Activated naive CD8-positive, alpha-beta T cell (primary cell): ENCODE data around the gene HYAL4.

Source experiments
- H3K27ac Mint-ChIP-seq: one replicate; pipeline ENCODE4 v1.8.0; 2021; ENCODE audit warnings: mixed read lengths
- H3K27me3 Mint-ChIP-seq: one replicate; pipeline ENCODE4 v1.8.0; 2021; ENCODE audit warnings: mixed read lengths
- H3K36me3 Mint-ChIP-seq: one replicate; pipeline ENCODE4 v1.8.0; 2021; ENCODE audit warnings: mixed read lengths
- H3K4me1 Mint-ChIP-seq: one replicate; pipeline ENCODE4 v1.8.0; 2021; ENCODE audit warnings: low read depth, mixed read lengths
- H3K4me3 Mint-ChIP-seq: one replicate; pipeline ENCODE4 v1.8.0; 2021; ENCODE audit warnings: mild to moderate bottlenecking, mixed read lengths
- H3K9me3 Mint-ChIP-seq: one replicate; pipeline ENCODE4 v1.8.0; 2021; ENCODE audit warnings: low read depth, mixed read lengths

HYAL4 gene

GRCh38 chr7:123916240-123916724, 71.3 kb downstream of the HYAL4 start:
- Mint-ChIP-seq H3K9me3 (no peaks in the 10 kb centered on the region), H3K36me3 (no peaks in the 10 kb centered on the region), H3K27ac (no peak overlapping the region), H3K4me3 (no peak overlapping the region), H3K27me3 (peaks cover 4% of the 10 kb centered on the region), H3K4me1 (no peaks in the 10 kb centered on the region)

- no peaks in the 10 kb centered on the region for H3K4me1 Mint-ChIP-seq
- H3K36me3 Mint-ChIP-seq, result no peaks in the 10 kb centered on the region
- peaks cover 4% of the 10 kb centered on the region for H3K27me3 Mint-ChIP-seq
- no peaks in the 10 kb centered on the region for H3K9me3 Mint-ChIP-seq
- no peak overlapping the region for H3K4me3 Mint-ChIP-seq
- H3K27ac Mint-ChIP-seq, result no peak overlapping the region
Measured at GRCh38 chr7:123917878-123918277, 72.9 kb downstream of the HYAL4 start.

- Mint-ChIP-seq H3K27ac (no peak overlapping the region), H3K4me1 (no peaks in the 10 kb centered on the region), H3K27me3 (peaks cover 4% of the 10 kb centered on the region), H3K36me3 (no peaks in the 10 kb centered on the region), H3K9me3 (no peaks in the 10 kb centered on the region), H3K4me3 (no peak overlapping the region)
Measured at GRCh38 chr7:123918309-123918708, 73.3 kb downstream of the HYAL4 start.

GRCh38 chr7:123923599-123923998, 78.6 kb downstream of the HYAL4 start:
- Mint-ChIP-seq H3K4me1 (no peaks in the 10 kb centered on the region), H3K27ac (no peak overlapping the region), H3K4me3 (no peak overlapping the region), H3K36me3 (no peaks in the 10 kb centered on the region), H3K27me3 (peaks cover 2% of the 10 kb centered on the region), H3K9me3 (no peaks in the 10 kb centered on the region)

- H3K27ac Mint-ChIP-seq, result no peak within 1 kb of the TSS
- no peak within 1 kb of the TSS for H3K4me3 Mint-ChIP-seq
- peaks cover 2% of the 10 kb centered on the region for H3K27me3 Mint-ChIP-seq
- H3K4me1 Mint-ChIP-seq, result no peaks in the 10 kb centered on the region
- H3K9me3 Mint-ChIP-seq, result no peaks in the 10 kb centered on the region
- no peaks in the 10 kb centered on the region for H3K36me3 Mint-ChIP-seq
Measured at GRCh38 chr7:123924941-123925340, 80.0 kb downstream of the HYAL4 start, which contains the start of gene SPAM1. Gene SPAM1, plus strand, starts transcription at chr7:123925241. Its CDS starts 28,330 bp downstream, at chr7:123953571.
